HepG2 (cell line): Measurements from ENCODE around the gene NAT10. TPM values are rescaled to one million over a fixed set of nuclear protein-coding genes. Genes with fewer than 3 reads are reported as not detected.

ENCODE experiments used
- ATAC-seq: fragments of 200-7000 bp; cut with Tn5 transposase; 3 replicates; pipeline ENCODE4 v1.9.1; 2020; ENCODE audit warnings: mild to moderate bottlenecking, moderate library complexity
- BruUV-seq: library from RNA; stranded (reverse); fragments of 400-500 nt; replicated peaks from 2 replicates; lab custom pipeline; 2021; lab: Mats Ljungman, UMichigan
- CTCF ChIA-PET: fragments of 300-600 bp; formaldehyde crosslinking; extraction: SDS; loops from one replicate; lab custom pipeline; 2021; ENCODE audit warnings: low total read pairs, inconsistent platforms, low intra/inter-chr PET ratio; lab: Yijun Ruan, JAX
- POLR2A ChIA-PET: fragments of 350-600 bp; sonication (Branson Sonifier 250); formaldehyde crosslinking; loops from one replicate; lab custom pipeline; 2020; ENCODE audit warnings: antibody characterized with exemption, inconsistent platforms; lab: Yijun Ruan, JAX
- DNase-seq: peaks from one replicate; pipeline ENCODE4 v3.0.0-alpha.2; 2015; ENCODE audit warnings: low spot score
- FAIRE-seq: peaks from 3 replicates; lab custom pipeline; 2011; peaks lifted over from hg19 to GRCh38; lab: Jason Lieb, UNC
- H2AFZ ChIP-seq: one replicate; pipeline ENCODE4 v1.6.1; 2011; ENCODE audit warnings: low read length, inconsistent platforms
- H3K27ac ChIP-seq: fragments of 300-600 bp; 3 replicates; pipeline ENCODE4 v1.8.0; 2011; ENCODE audit warnings: mixed run types, mild to moderate bottlenecking, mixed read lengths, low read length, inconsistent platforms; ENCODE audit not compliant: insufficient read depth; ENCODE audit errors: extremely low read length
- H3K27me3 ChIP-seq, 2 experiments: fragments of 200-600 bp in 1 of 2; 2 replicates in 1 of 2; 3 replicates in 1 of 2; pipeline versions ENCODE4 v1.6.0 to v1.8.0; 2011; ENCODE audit warnings: low read length in 2 of 2, mild to moderate bottlenecking in 2 of 2, moderate library complexity in 2 of 2, inconsistent platforms in 1 of 2; ENCODE audit not compliant: insufficient read depth in 2 of 2, control insufficient read depth in 1 of 2
- H3K36me3 ChIP-seq, 2 experiments: fragments of 200-600 bp in 1 of 2; replicated peaks in 1 of 2; 2 replicates in 1 of 2; 3 replicates in 1 of 2; pipeline versions ENCODE4 v1.5.1 to v1.8.0; 2011; ENCODE audit warnings: low read length in 2 of 2, inconsistent platforms in 1 of 2; ENCODE audit not compliant: insufficient read depth in 2 of 2, control insufficient read depth in 1 of 2
- H3K4me1 ChIP-seq: 2 replicates; pipeline ENCODE4 v1.5.1; 2012; ENCODE audit warnings: low read length, inconsistent platforms; ENCODE audit not compliant: insufficient read depth
- H3K4me2 ChIP-seq: 2 replicates; pipeline ENCODE4 v1.6.0; 2011; ENCODE audit warnings: low read depth, low read length, inconsistent platforms
- H3K4me3 ChIP-seq, 3 experiments: fragments of 200-600 bp in 1 of 3; sonication (generic), shearing (Covaris generic) in 1 of 3; replicated peaks in 1 of 3; 2 replicates each; pipeline ENCODE4 v1.5.1; 2011 to 2016; ENCODE audit warnings: low read length in 3 of 3, inconsistent platforms in 2 of 3, low read depth in 2 of 3, mild to moderate bottlenecking in 2 of 3, control low read depth in 1 of 3, mixed read lengths in 1 of 3; ENCODE audit not compliant: insufficient read depth in 1 of 3
- H3K79me2 ChIP-seq: one replicate; pipeline ENCODE4 v1.6.1; 2011; ENCODE audit warnings: low read length, inconsistent platforms; ENCODE audit not compliant: insufficient read depth
- H3K9ac ChIP-seq: 2 replicates; pipeline ENCODE4 v1.6.0; 2011; ENCODE audit warnings: mild to moderate bottlenecking, low read depth, low read length, inconsistent platforms; ENCODE audit not compliant: insufficient read depth
- H3K9me3 ChIP-seq: 2 replicates; pipeline ENCODE4 v1.5.1; 2012; ENCODE audit warnings: mild to moderate bottlenecking, low read length
- H4K20me1 ChIP-seq: 2 replicates; pipeline ENCODE4 v1.6.0; 2011; ENCODE audit warnings: inconsistent platforms, mild to moderate bottlenecking, low read length, moderate library complexity; ENCODE audit not compliant: insufficient read depth
- CBX1 ChIP-seq: IDR thresholded peaks from one replicate; pipeline ENCODE4 v1.6.1; 2016; ENCODE audit warnings: antibody characterized with exemption, low read depth
- EHMT2 ChIP-seq: fragments of 200-600 bp; sonication (generic); IDR thresholded peaks from 2 replicates; pipeline ENCODE4 v1.7.0; 2017; ENCODE audit warnings: antibody characterized with exemption, low read depth, low read length, borderline replicate concordance
- GRHL1 ChIP-seq: sonication (generic); formaldehyde crosslinking; conservative IDR thresholded peaks from 2 replicates; pipeline ENCODE4 v1.8.0; 2022; ENCODE audit warnings: missing genetic modification reagents
- HDAC1 ChIP-seq: sonication (generic); formaldehyde crosslinking; IDR thresholded peaks from 2 replicates; pipeline ENCODE4 v1.5.1; 2020; ENCODE audit warnings: mild to moderate bottlenecking, missing genetic modification reagents
- HOMEZ ChIP-seq: IDR thresholded peaks from 2 replicates; pipeline ENCODE4 v1.6.1; 2016; ENCODE audit warnings: low read depth
- NFE2L1 ChIP-seq: sonication (generic); formaldehyde crosslinking; IDR thresholded peaks from 2 replicates; pipeline ENCODE4 v1.4.0; 2020; ENCODE audit warnings: missing genetic modification reagents, mild to moderate bottlenecking, borderline replicate concordance
- RFX1 ChIP-seq: fragments of 450-650 bp; IDR thresholded peaks from 2 replicates; pipeline ENCODE4 v1.6.1; 2017
- SIN3A ChIP-seq: IDR thresholded peaks from 2 replicates; pipeline ENCODE4 v1.6.1; 2011; ENCODE audit warnings: low read depth, mild to moderate bottlenecking, control low read depth, low read length, borderline replicate concordance
- ZNF12 ChIP-seq: sonication (generic); formaldehyde crosslinking; IDR thresholded peaks from 2 replicates; pipeline ENCODE4 v1.5.0; 2020; ENCODE audit warnings: missing genetic modification reagents
- ZNF33A ChIP-seq: sonication (generic); formaldehyde crosslinking; IDR thresholded peaks from 2 replicates; pipeline ENCODE4 v1.5.1; 2020; ENCODE audit warnings: missing genetic modification reagents, mild to moderate bottlenecking, moderate library complexity, borderline replicate concordance
- ZNF747 ChIP-seq: sonication (generic); formaldehyde crosslinking; IDR thresholded peaks from 2 replicates; pipeline ENCODE4 v1.8.1; 2023; ENCODE audit warnings: missing genetic modification reagents, mild to moderate bottlenecking, borderline replicate concordance
- WGBS: methylation state at CpG from one replicate; pipeline ENCODE4 v1.1.6; 2017; ENCODE audit warnings: low lambda C conversion rate; 5-methylcytosine and 5-hydroxymethylcytosine counted together
- in situ Hi-C: cut with HindIII; loops from 2 replicates; pipeline ENCODE4 v1.10.0; 2017; ENCODE audit warnings: low pct_unique_long_range_greater_than_20kb; ENCODE audit not compliant: extremely low pct_ligation_motif_present
- intact Hi-C: fragments of 100-400 bp; cut with micrococcal nuclease; formaldehyde crosslinking; loops from one replicate; pipeline ENCODE4 v1.10.0; 2022; ENCODE audit not compliant: unreplicated experiment
- polyA plus RNA-seq, 8 experiments: library from polyadenylated mRNA; depleted of rRNA in 3 of 8; stranded (reverse) in 7 of 8; unstranded in 1 of 8; fragments of >200 nt; fragmentation: Illumina TruSeq in 4 of 8; extraction: Trizol in 4 of 8; gene quantifications; 2 replicates each; pipeline versions ENCODE4 v1.2.1 to v1.2.3, GENCODE V29; 2011 to 2016; ENCODE audit warnings: low read depth in 4 of 8, missing spikeins in 1 of 8, mixed read lengths in 1 of 8; ENCODE audit not compliant: insufficient read depth in 1 of 8
- total RNA-seq, 5 experiments: library from RNA; depleted of rRNA; stranded (reverse); fragments of >200 nt; fragmentation: Illumina TruSeq; extraction: Trizol; gene quantifications; 2 replicates each; pipeline ENCODE4 v1.2.3, GENCODE V29; 2016; ENCODE audit warnings: low read depth in 1 of 5
- TF ChIP-seq, protein P1 (sequence below): sonication (generic); formaldehyde crosslinking; IDR thresholded peaks from 2 replicates; pipeline ENCODE4 v1.4.0; 2020; ENCODE audit warnings: missing genetic modification reagents

The NAT10 gene
- total and polyA plus RNA-seq, 2 of the 13 experiments (the other 11 are each of a cell fraction or from before 2014, with no cell fraction given), result 33.9 to 51.9 TPM

- Histone ChIP-seq H3K9me3 (no peaks in the 10 kb centered on the region), H3K4me3 (no peak overlapping the region), H3K4me1 (peaks cover 7% of the 10 kb centered on the region; the same call in 1 of the 2 replicates), H4K20me1 (0 out of 2 replicates have a peak, but pooled peaks cover 3% of the 10 kb centered on the region), H3K9ac (no peak overlapping the region), H2AFZ (no peak overlapping the region), H3K4me2 (no peak overlapping the region), H3K27ac (no peak overlapping the region), H3K79me2 (no peaks in the 10 kb centered on the region), H3K27me3 (no peaks in the 10 kb centered on the region), H3K36me3 (peaks cover 17 to 28% of the 10 kb centered on the region in 2 experiments; a peak in 4 of 5 replicates)
- no peak for FAIRE-seq
- no TSS peak for BruUV-seq
- no peak for DNase-seq
- ATAC-seq, result no peak
- in situ Hi-C loops (loop anchor here (5.0 kb wide), 1 partner anchor 182 kb away; the partner anchor contains the start of gene ABTB2), intact Hi-C loops (loop anchor here (10.0 kb wide), 1 partner anchor 289 kb away; no protein-coding TSS in a partner anchor)
- ChIA-PET CTCF (interaction anchor here (4.9 kb wide), 1 partner anchor 184 kb away, joined by 169 read pairs; the partner anchor contains the start of gene ABTB2), POLR2A (interaction anchor here (2.8 kb wide), 1 partner anchor 182 kb away, joined by 51 read pairs; the partner anchor contains the start of gene ABTB2)
- WGBS, result 97% methylated on average over 7 of the region's 7 CpGs
- TF ChIP-seq EHMT2 (no peak), CBX1 (no peak), ZNF12 (CRISPR knock-in tag) (no peak), HDAC1 (CRISPR knock-in tag) (no peak), ZNF33A (no peak), NFE2L1 (CRISPR knock-in tag) (no peak), RFX1 (no peak), ZNF747 (CRISPR knock-in tag) (no peak), SIN3A (no peak), GRHL1 (CRISPR knock-in tag) (no peak), HOMEZ (CRISPR knock-in tag) (no peak)
- TF ChIP-seq, protein P1, sequence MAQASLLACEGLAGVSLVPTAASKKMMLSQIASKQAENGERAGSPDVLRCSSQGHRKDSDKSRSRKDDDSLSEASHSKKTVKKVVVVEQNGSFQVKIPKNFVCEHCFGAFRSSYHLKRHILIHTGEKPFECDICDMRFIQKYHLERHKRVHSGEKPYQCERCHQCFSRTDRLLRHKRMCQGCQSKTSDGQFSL, result no peak
Measured at GRCh38 chr11:34175284-34176019, 70.0 kb downstream of the NAT10 start.
